Thymus (tissue), 11 donors: ENCODE results near the gene PTPRR. TPM values are rescaled to one million over a fixed set of nuclear protein-coding genes. Genes with fewer than 3 reads are reported as not detected.

Experiments used
- DNase-seq, 9 donors: peaks; one replicate each; pipeline ENCODE4 v3.0.0-alpha.2; 2013; ENCODE audit warnings: low spot score in 9 of 9, low read depth in 6 of 9, missing footprints in 1 of 9
- H3K27ac ChIP-seq, 2 donors: one replicate each; pipeline ENCODE4 v1.5.1; 2013; ENCODE audit warnings: control low read depth in 1 of 2, low read depth in 1 of 2, low read length in 1 of 2, mild to moderate bottlenecking in 1 of 2, moderate library complexity in 1 of 2
- H3K27me3 ChIP-seq, 2 donors: one replicate each; pipeline ENCODE4 v1.5.1; 2013; ENCODE audit warnings: low read length in 1 of 2; ENCODE audit not compliant: control insufficient read depth in 2 of 2, insufficient read depth in 1 of 2
- H3K36me3 ChIP-seq, 2 donors: one replicate each; pipeline ENCODE4 v1.5.1; 2013; ENCODE audit warnings: low read length in 1 of 2, mild to moderate bottlenecking in 1 of 2, moderate library complexity in 1 of 2; ENCODE audit not compliant: control insufficient read depth in 2 of 2, insufficient read depth in 2 of 2
- H3K4me1 ChIP-seq, 2 donors: one replicate each; pipeline ENCODE4 v1.5.1; 2013; ENCODE audit warnings: low read length in 2 of 2; ENCODE audit not compliant: control insufficient read depth in 2 of 2, insufficient read depth in 2 of 2
- H3K4me3 ChIP-seq, 2 donors: one replicate each; pipeline ENCODE4 v1.5.1; 2013; ENCODE audit warnings: low read length in 2 of 2, control low read depth in 1 of 2, mild to moderate bottlenecking in 1 of 2
- H3K9me3 ChIP-seq, 2 donors: one replicate each; pipeline ENCODE4 v1.5.1; 2013; ENCODE audit warnings: low read length in 1 of 2, mild to moderate bottlenecking in 1 of 2; ENCODE audit not compliant: control insufficient read depth in 2 of 2, insufficient read depth in 1 of 2
- WGBS: extraction: QIAGEN DNeasy Blood & Tissue Kit; methylation state at CpG from one replicate; pipeline ENCODE4 v1.1.7; 2013; 5-methylcytosine and 5-hydroxymethylcytosine counted together
- polyA plus RNA-seq: library from polyadenylated mRNA; stranded (reverse); fragments of 200-250 nt; gene quantifications from one replicate; pipeline ENCODE4 v1.2.3, GENCODE V29; 2013
- total RNA-seq: library from RNA; stranded (reverse); fragments of 120-200 nt; gene quantifications from one replicate; pipeline ENCODE4 v1.2.4, GENCODE V29; 2013
- donor health status: healthy.

The PTPRR gene
- total and polyA plus RNA-seq, 2 donors, result 0.21 to 0.38 TPM

- no peaks in the 10 kb centered on the region for H3K9me3 ChIP-seq
- 88% methylated on average over 3 of the region's 3 CpGs for WGBS
- H3K4me1 ChIP-seq, result no peaks in the 10 kb centered on the region
- no peak overlapping the region for H3K27ac ChIP-seq
- no peak overlapping the region for H3K4me3 ChIP-seq
- no peaks in the 10 kb centered on the region for H3K36me3 ChIP-seq
- H3K27me3 ChIP-seq, result no peaks in the 10 kb centered on the region
- no peak for DNase-seq
Measured at GRCh38 chr12:70695361-70696023, 225.0 kb downstream of the PTPRR start.

- no peaks in the 10 kb centered on the region for H3K27me3 ChIP-seq
Measured at GRCh38 chr12:70692681-70693288, 227.8 kb downstream of the PTPRR start.

GRCh38 chr12:70691018-70691672, 229.4 kb downstream of the PTPRR start:
- Histone ChIP-seq H3K4me1 (no peaks in the 10 kb centered on the region), H3K4me3 (no peak overlapping the region), H3K27ac (no peak overlapping the region), H3K27me3 (no peaks in the 10 kb centered on the region), H3K9me3 (no peaks in the 10 kb centered on the region), H3K36me3 (no peaks in the 10 kb centered on the region)
- WGBS, result 88% methylated on average over 5 of the region's 5 CpGs
- DNase-seq, result no peak

More at GRCh38 chr12:70692681-70693288, 227.8 kb downstream of the PTPRR start:
- peak in 1 of 9 donors; percentile 7 for DNase-seq
- Histone ChIP-seq H3K4me3 (no peak overlapping the region), H3K36me3 (no peaks in the 10 kb centered on the region), H3K4me1 (no peaks in the 10 kb centered on the region), H3K9me3 (no peaks in the 10 kb centered on the region), H3K27ac (no peak overlapping the region)

- H3K36me3 ChIP-seq, result no peaks in the 10 kb centered on the region
- no peak for DNase-seq
- H3K27ac ChIP-seq, result no peak overlapping the region
- H3K27me3 ChIP-seq, result no peaks in the 10 kb centered on the region
- no peaks in the 10 kb centered on the region for H3K9me3 ChIP-seq
- WGBS, result 76% methylated on average over 1 of the region's 1 CpG
- H3K4me3 ChIP-seq, result no peak overlapping the region
- H3K4me1 ChIP-seq, result no peaks in the 10 kb centered on the region
Measured at GRCh38 chr12:70686907-70687306, 233.6 kb downstream of the PTPRR start.

GRCh38 chr12:70686299-70686698, 234.2 kb downstream of the PTPRR start:
- DNase-seq, result no peak
- H3K27ac ChIP-seq, result no peak overlapping the region
- no peaks in the 10 kb centered on the region for H3K36me3 ChIP-seq
- no peak overlapping the region for H3K4me3 ChIP-seq
- no peaks in the 10 kb centered on the region for H3K27me3 ChIP-seq
- H3K9me3 ChIP-seq, result no peaks in the 10 kb centered on the region
- no peaks in the 10 kb centered on the region for H3K4me1 ChIP-seq
- WGBS, result 98% methylated on average over 2 of the region's 2 CpGs

GRCh38 chr12:70683976-70684375, 236.6 kb downstream of the PTPRR start:
- DNase-seq, result no peak
- Histone ChIP-seq H3K4me3 (no peak overlapping the region), H3K36me3 (no peaks in the 10 kb centered on the region), H3K27ac (no peak overlapping the region), H3K27me3 (no peaks in the 10 kb centered on the region), H3K9me3 (no peaks in the 10 kb centered on the region), H3K4me1 (no peaks in the 10 kb centered on the region)
- WGBS, result 87% methylated on average over 3 of the region's 3 CpGs

- peaks cover 0 to 3% of the 10 kb centered on the region in 2 donors for H3K9me3 ChIP-seq
- WGBS, result 97% methylated on average over 5 of the region's 5 CpGs
Measured at GRCh38 chr12:70671698-70672097, 248.8 kb downstream of the PTPRR start.

GRCh38 chr12:70670948-70671347, 249.6 kb downstream of the PTPRR start:
- no peak for DNase-seq
- H3K4me1 ChIP-seq, result no peaks in the 10 kb centered on the region
- 95% methylated on average over 3 of the region's 3 CpGs for WGBS
- H3K27ac ChIP-seq, result no peak overlapping the region
- peaks cover 0 to 3% of the 10 kb centered on the region in 2 donors for H3K9me3 ChIP-seq
- no peak overlapping the region for H3K4me3 ChIP-seq
- H3K27me3 ChIP-seq, result no peaks in the 10 kb centered on the region
- no peaks in the 10 kb centered on the region for H3K36me3 ChIP-seq

More at GRCh38 chr12:70671698-70672097, 248.8 kb downstream of the PTPRR start:
- Histone ChIP-seq H3K4me1 (no peaks in the 10 kb centered on the region), H3K27ac (no peak overlapping the region), H3K4me3 (no peak overlapping the region), H3K27me3 (no peaks in the 10 kb centered on the region), H3K36me3 (no peaks in the 10 kb centered on the region)
- DNase-seq, result no peak

- no peaks in the 10 kb centered on the region for H3K27me3 ChIP-seq
- no peak for DNase-seq
- no peak overlapping the region for H3K27ac ChIP-seq
- H3K36me3 ChIP-seq, result no peaks in the 10 kb centered on the region
- 97% methylated on average over 2 of the region's 2 CpGs for WGBS
- peaks cover 0 to 3% of the 10 kb centered on the region in 2 donors for H3K4me1 ChIP-seq
- H3K4me3 ChIP-seq, result no peak overlapping the region
- H3K9me3 ChIP-seq, result peaks cover 0 to 3% of the 10 kb centered on the region in 2 donors
Measured at GRCh38 chr12:70667253-70667652, 253.3 kb downstream of the PTPRR start.
